Fibroblast of lung (primary cell): Measurements from ENCODE around the gene TMEM175. TPM values are rescaled to one million over a fixed set of nuclear protein-coding genes. Genes with fewer than 3 reads are reported as not detected.

ENCODE experiments used
- DNase-seq, 2 donors: peaks; one replicate each; pipeline versions ENCODE4 v3.0.0 to v3.0.0-alpha.2; 2010; ENCODE audit warnings: low read depth in 2 of 2
- H2AFZ ChIP-seq: 2 replicates; pipeline ENCODE4 v1.5.1; 2012; ENCODE audit warnings: low read length, control low read depth, inconsistent platforms
- H3K27ac ChIP-seq: 2 replicates; pipeline ENCODE4 v1.5.1; 2011; ENCODE audit warnings: low read length, control low read depth; ENCODE audit not compliant: insufficient read depth
- H3K27me3 ChIP-seq: 2 replicates; pipeline ENCODE4 v1.5.1; 2011; ENCODE audit warnings: mild to moderate bottlenecking, low read length; ENCODE audit not compliant: control insufficient read depth, insufficient read depth
- H3K36me3 ChIP-seq: 2 replicates; pipeline ENCODE4 v1.5.1; 2011; ENCODE audit warnings: low read length; ENCODE audit not compliant: control insufficient read depth, insufficient read depth
- H3K4me1 ChIP-seq: 2 replicates; pipeline ENCODE4 v1.5.1; 2011; ENCODE audit warnings: low read length; ENCODE audit not compliant: control insufficient read depth, insufficient read depth; ENCODE audit errors: extremely low read depth
- H3K4me2 ChIP-seq: 2 replicates; pipeline ENCODE4 v1.5.1; 2011; ENCODE audit warnings: low read length, control low read depth; ENCODE audit not compliant: insufficient read depth; ENCODE audit errors: extremely low read depth
- H3K4me3 ChIP-seq, 4 experiments: fragments of 200-600 bp in 1 of 4; sonication (generic) in 1 of 4; replicated peaks in 1 of 4; 2 replicates each; pipeline ENCODE4 v1.5.1; 2011 to 2016; ENCODE audit warnings: low read length in 4 of 4, low read depth in 3 of 4, mild to moderate bottlenecking in 3 of 4, control low read depth in 2 of 4, inconsistent platforms in 1 of 4, mixed read lengths in 1 of 4; ENCODE audit not compliant: insufficient read depth in 1 of 4; ENCODE audit errors: control extremely low read depth in 1 of 4
- H3K79me2 ChIP-seq: 2 replicates; pipeline ENCODE4 v1.5.1; 2012; ENCODE audit warnings: mild to moderate bottlenecking, low read length, inconsistent platforms; ENCODE audit not compliant: control insufficient read depth, insufficient read depth
- H3K9ac ChIP-seq: 2 replicates; pipeline ENCODE4 v1.5.1; 2011; ENCODE audit warnings: mild to moderate bottlenecking, low read length, control low read depth; ENCODE audit not compliant: insufficient read depth
- H3K9me3 ChIP-seq: 2 replicates; pipeline ENCODE4 v1.5.1; 2012; ENCODE audit warnings: low read depth, low read length; ENCODE audit not compliant: control insufficient read depth, insufficient read depth
- H4K20me1 ChIP-seq: 2 replicates; pipeline ENCODE4 v1.5.1; 2011; ENCODE audit warnings: low read length; ENCODE audit not compliant: control insufficient read depth, insufficient read depth; ENCODE audit errors: extremely low read depth
- EZH2 ChIP-seq: IDR thresholded peaks from 2 replicates; pipeline ENCODE4 v1.5.1; 2012; ENCODE audit warnings: low read length, control low read depth, mild to moderate bottlenecking; ENCODE audit errors: missing control alignments
- polyA plus RNA-seq, 2 donors: library from polyadenylated mRNA; depleted of rRNA in 1 of 2; stranded (reverse) in 1 of 2; unstranded in 1 of 2; fragments of >200 nt; gene quantifications; 2 replicates each; pipeline ENCODE4 v1.2.1, GENCODE V29; 2011 to 2012; ENCODE audit warnings: missing spikeins in 1 of 2
- total RNA-seq: library from RNA; depleted of rRNA; stranded (reverse); fragments of >200 nt; gene quantifications from 2 replicates; pipeline ENCODE4 v1.2.1, GENCODE V29; 2014
- TF ChIP-seq, protein P1 (sequence below), 2 donors: IDR thresholded peaks in 1 of 2; conservative IDR thresholded peaks in 1 of 2; 1 replicate in 1 of 2; 2 replicates in 1 of 2; pipeline ENCODE4 v1.5.1; 2011 to 2012; ENCODE audit warnings: low read length in 2 of 2, control low read depth in 1 of 2, inconsistent platforms in 1 of 2, low read depth in 1 of 2, mild to moderate bottlenecking in 1 of 2

TMEM175 gene
- total and polyA plus RNA-seq, 2 donors (not counting 1 experiment from before 2014, with no cell fraction given): 16.3 to 23.9 TPM

DNA sequence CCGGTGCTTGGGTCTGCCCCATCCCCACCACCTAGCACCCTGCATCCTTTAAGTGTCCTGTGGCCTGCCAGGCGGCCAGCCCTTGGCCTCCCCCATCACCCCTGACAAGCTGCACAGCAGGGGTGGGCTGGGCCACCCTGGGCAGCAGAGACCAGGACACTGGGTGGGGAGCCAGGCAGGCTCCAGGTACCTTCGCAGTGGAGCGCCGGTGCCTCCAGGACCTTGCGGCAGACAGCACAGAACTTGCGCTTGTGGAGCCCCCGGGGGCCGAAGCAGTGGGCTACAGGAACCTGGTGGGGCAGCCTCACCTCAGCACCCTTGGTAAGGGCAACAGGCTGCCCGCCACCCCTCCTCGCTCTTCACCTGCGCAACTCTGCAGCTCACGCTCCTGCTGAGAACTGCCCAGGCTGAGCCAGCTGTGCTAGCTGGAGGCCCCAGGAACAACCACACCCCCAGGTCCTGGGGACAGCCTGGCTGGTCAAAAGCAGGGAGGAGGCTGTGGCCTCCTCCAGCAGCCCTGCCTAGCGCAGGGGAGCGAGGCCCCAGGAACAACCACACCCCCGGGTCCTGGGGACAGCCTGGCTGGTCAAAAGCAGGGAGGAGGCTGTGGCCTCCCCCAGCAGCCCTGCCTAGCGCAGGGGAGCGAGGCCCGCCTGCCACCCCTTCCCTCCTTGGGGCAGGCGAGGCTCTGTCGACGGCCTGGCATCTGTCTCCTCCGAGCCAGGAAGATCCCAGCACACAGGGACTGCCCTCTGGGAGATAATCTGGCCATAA, 36.5 kb downstream of the TMEM175 start:
- DNase-seq: no peak
- H3K4me1 ChIP-seq: peaks cover 4% of the 10 kb centered on the region
- H3K4me3 ChIP-seq: no peak overlapping the region
- H3K27me3 ChIP-seq: no peaks in the 10 kb centered on the region
- no peak overlapping the region for H3K9ac ChIP-seq
- no peak overlapping the region for H3K27ac ChIP-seq
- no peak overlapping the region for H3K4me2 ChIP-seq
- no peaks in the 10 kb centered on the region for H3K9me3 ChIP-seq
- H2AFZ ChIP-seq: no peak overlapping the region
- TF ChIP-seq, protein P1, sequence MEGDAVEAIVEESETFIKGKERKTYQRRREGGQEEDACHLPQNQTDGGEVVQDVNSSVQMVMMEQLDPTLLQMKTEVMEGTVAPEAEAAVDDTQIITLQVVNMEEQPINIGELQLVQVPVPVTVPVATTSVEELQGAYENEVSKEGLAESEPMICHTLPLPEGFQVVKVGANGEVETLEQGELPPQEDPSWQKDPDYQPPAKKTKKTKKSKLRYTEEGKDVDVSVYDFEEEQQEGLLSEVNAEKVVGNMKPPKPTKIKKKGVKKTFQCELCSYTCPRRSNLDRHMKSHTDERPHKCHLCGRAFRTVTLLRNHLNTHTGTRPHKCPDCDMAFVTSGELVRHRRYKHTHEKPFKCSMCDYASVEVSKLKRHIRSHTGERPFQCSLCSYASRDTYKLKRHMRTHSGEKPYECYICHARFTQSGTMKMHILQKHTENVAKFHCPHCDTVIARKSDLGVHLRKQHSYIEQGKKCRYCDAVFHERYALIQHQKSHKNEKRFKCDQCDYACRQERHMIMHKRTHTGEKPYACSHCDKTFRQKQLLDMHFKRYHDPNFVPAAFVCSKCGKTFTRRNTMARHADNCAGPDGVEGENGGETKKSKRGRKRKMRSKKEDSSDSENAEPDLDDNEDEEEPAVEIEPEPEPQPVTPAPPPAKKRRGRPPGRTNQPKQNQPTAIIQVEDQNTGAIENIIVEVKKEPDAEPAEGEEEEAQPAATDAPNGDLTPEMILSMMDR (conservative IDR thresholded peaks at IDR 0.05 in 1 of 2, IDR thresholded peaks at IDR 0.05 in 1 of 2; ENCODE audit: low read depth in 1 of 2, low read length in 2 of 2): no peak
- TF ChIP-seq EZH2: no peak
- H4K20me1 ChIP-seq: no peaks in the 10 kb centered on the region
- H3K36me3 ChIP-seq: peaks cover 6% of the 10 kb centered on the region
- H3K79me2 ChIP-seq: no peaks in the 10 kb centered on the region

DNA sequence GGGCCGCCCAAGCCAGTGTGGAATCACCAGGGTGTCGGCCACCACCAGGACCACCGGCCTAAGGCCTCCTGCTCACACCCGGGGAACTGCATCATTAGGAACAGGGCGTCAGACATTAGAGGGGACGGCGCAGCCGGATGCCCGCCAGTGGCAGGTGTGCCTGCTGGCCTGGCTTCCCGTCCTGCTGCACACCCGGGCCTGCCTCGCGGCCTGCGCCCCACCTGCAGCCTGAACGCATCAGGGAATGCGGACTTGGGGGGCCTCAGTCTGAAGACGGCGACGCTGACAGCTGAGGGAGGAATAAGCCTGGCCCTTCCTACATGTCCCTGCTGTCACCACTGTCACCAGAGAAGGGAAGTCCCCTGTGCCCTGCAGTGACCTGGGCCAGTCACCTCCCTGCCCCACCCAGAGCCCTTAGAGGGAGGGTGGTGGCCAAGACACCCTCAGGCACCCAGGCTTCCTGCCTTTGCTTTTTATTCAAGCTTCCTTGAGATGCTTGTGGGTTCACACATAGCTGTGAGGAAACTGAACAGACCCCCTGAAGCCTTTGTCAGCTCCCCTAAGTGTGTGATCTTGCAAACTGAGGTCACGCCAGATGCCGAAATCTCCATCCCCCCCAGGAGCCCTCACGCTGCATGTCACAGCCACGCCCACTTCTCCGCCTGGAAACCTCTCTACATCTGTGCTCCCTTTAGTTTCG, 37.9 kb downstream of the TMEM175 start:
- Histone ChIP-seq H3K4me1 (peaks cover 4% of the 10 kb centered on the region), H3K27ac (no peak overlapping the region), H3K4me3 (no peak overlapping the region), H3K9me3 (no peaks in the 10 kb centered on the region), H3K9ac (no peak overlapping the region), H3K27me3 (no peaks in the 10 kb centered on the region), H2AFZ (no peak overlapping the region), H4K20me1 (no peaks in the 10 kb centered on the region), H3K79me2 (no peaks in the 10 kb centered on the region), H3K36me3 (peaks cover 3% of the 10 kb centered on the region), H3K4me2 (no peak overlapping the region)
- DNase-seq: no peak
- TF ChIP-seq EZH2: no peak
- TF ChIP-seq, protein P1 (conservative IDR thresholded peaks at IDR 0.05 in 1 of 2, IDR thresholded peaks at IDR 0.05 in 1 of 2; ENCODE audit: low read depth in 1 of 2, low read length in 2 of 2): no peak

DNA sequence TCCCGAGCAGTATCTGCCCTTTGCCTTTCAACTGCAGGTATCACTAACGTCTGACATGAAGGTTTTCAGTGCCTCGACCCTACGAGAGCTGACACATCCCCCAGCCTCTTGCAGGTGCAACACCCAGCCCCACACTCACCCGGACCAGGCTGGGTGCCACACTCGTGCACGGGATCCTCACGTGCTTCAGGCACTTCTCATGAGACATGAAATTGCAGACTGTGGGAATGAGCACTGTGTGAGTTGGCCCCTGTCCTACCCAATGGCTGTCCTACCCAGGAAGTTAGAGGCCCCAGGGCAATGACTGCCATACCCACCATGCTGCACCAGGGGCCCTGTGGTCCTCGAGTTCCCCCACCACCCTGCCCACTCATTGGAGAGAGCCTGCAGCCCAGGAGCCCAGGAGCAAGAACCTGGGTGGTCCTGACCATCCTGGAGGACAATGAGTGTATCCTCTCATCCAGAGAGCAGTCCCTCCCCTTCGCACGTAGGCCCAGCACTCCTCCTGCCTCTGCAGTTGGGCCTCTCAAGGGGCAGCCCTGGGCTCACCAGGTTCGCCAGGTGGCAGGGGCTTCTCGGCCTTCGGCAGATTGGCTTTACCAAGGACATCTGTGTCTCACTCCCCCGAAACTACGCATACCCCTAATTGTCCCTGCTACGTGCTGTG, 38.7 kb downstream of the TMEM175 start:
- DNase-seq: no peak
- no peak for TF ChIP-seq EZH2
- TF ChIP-seq, protein P1 (conservative IDR thresholded peaks at IDR 0.05 in 1 of 2, IDR thresholded peaks at IDR 0.05 in 1 of 2; ENCODE audit: low read depth in 1 of 2, low read length in 2 of 2): no peak
- no peaks in the 10 kb centered on the region for H4K20me1 ChIP-seq
- peaks cover 3% of the 10 kb centered on the region for H3K36me3 ChIP-seq
- no peaks in the 10 kb centered on the region for H3K27me3 ChIP-seq
- H3K9ac ChIP-seq: no peak overlapping the region
- H2AFZ ChIP-seq: no peak overlapping the region
- no peaks in the 10 kb centered on the region for H3K79me2 ChIP-seq
- no peaks in the 10 kb centered on the region for H3K9me3 ChIP-seq
- H3K27ac ChIP-seq: no peak overlapping the region
- no peak overlapping the region for H3K4me2 ChIP-seq
- H3K4me3 ChIP-seq: no peak overlapping the region
- peaks cover 4% of the 10 kb centered on the region for H3K4me1 ChIP-seq
